Keratinocyte (primary cell): ENCODE measurements around the gene CALML5. TPM values are rescaled to one million over a fixed set of nuclear protein-coding genes. Genes with fewer than 3 reads are reported as not detected.

ENCODE experiments used
- DNase-seq: peaks from one replicate; pipeline ENCODE4 v3.0.0-alpha.2; 2011; ENCODE audit warnings: low read depth, missing footprints, low spot score
- FAIRE-seq: peaks from 2 replicates; lab custom pipeline; 2011; peaks lifted over from hg19 to GRCh38; lab: Jason Lieb, UNC
- H2AFZ ChIP-seq: 2 replicates; pipeline ENCODE4 v1.6.0; 2012; ENCODE audit warnings: low read length, control low read depth, inconsistent platforms; ENCODE audit not compliant: control insufficient read depth
- H3K27ac ChIP-seq: 2 replicates; pipeline ENCODE4 v1.5.1; 2011; ENCODE audit warnings: low read length; ENCODE audit not compliant: control insufficient read depth, insufficient read depth
- H3K27me3 ChIP-seq: 3 replicates; pipeline ENCODE4 v1.6.0; 2011; ENCODE audit warnings: low read length; ENCODE audit not compliant: control insufficient read depth, insufficient read depth; ENCODE audit errors: extremely low read depth
- H3K36me3 ChIP-seq, 2 experiments: 2 replicates in 1 of 2; 3 replicates in 1 of 2; pipeline ENCODE4 v1.5.1; 2011; ENCODE audit warnings: low read length in 2 of 2, mild to moderate bottlenecking in 1 of 2; ENCODE audit not compliant: control insufficient read depth in 2 of 2, insufficient read depth in 2 of 2; ENCODE audit errors: extremely low read depth in 1 of 2
- H3K4me1 ChIP-seq: 3 replicates; pipeline ENCODE4 v1.5.1; 2011; ENCODE audit warnings: low read length; ENCODE audit not compliant: control insufficient read depth, insufficient read depth; ENCODE audit errors: extremely low read depth
- H3K4me2 ChIP-seq: 3 replicates; pipeline ENCODE4 v1.6.0; 2011; ENCODE audit warnings: low read depth, low read length; ENCODE audit not compliant: control insufficient read depth, insufficient read depth; ENCODE audit errors: extremely low read depth
- H3K4me3 ChIP-seq, 3 experiments: fragments of 200-600 bp in 1 of 3; sonication (generic) in 1 of 3; 2 replicates in 2 of 3; 3 replicates in 1 of 3; pipeline ENCODE4 v1.5.1; 2011 to 2016; ENCODE audit warnings: low read length in 3 of 3, mild to moderate bottlenecking in 3 of 3, control low read depth in 2 of 3, inconsistent platforms in 1 of 3, low read depth in 1 of 3, mixed read lengths in 1 of 3, mixed run types in 1 of 3, moderate library complexity in 1 of 3; ENCODE audit not compliant: control insufficient read depth in 2 of 3, insufficient read depth in 2 of 3; ENCODE audit errors: extremely low read depth in 1 of 3
- H3K79me2 ChIP-seq: 2 replicates; pipeline ENCODE4 v1.6.0; 2012; ENCODE audit warnings: low read length; ENCODE audit not compliant: control insufficient read depth, insufficient read depth
- H3K9ac ChIP-seq: 3 replicates; pipeline ENCODE4 v1.6.0; 2011; ENCODE audit warnings: low read length; ENCODE audit not compliant: control insufficient read depth, insufficient read depth; ENCODE audit errors: extremely low read depth
- H3K9me1 ChIP-seq: 3 replicates; pipeline ENCODE4 v1.6.0; 2011; ENCODE audit warnings: low read length; ENCODE audit not compliant: control insufficient read depth, insufficient read depth; ENCODE audit errors: extremely low read depth
- H3K9me3 ChIP-seq: 2 replicates; pipeline ENCODE4 v1.5.1; 2012; ENCODE audit warnings: low read depth, low read length; ENCODE audit not compliant: control insufficient read depth
- H4K20me1 ChIP-seq: 3 replicates; pipeline ENCODE4 v1.6.0; 2011; ENCODE audit warnings: low read length; ENCODE audit not compliant: control insufficient read depth, insufficient read depth; ENCODE audit errors: extremely low read depth
- EZH2 ChIP-seq: IDR thresholded peaks from one replicate; pipeline ENCODE4 v1.6.1; 2012; ENCODE audit warnings: inconsistent platforms, mild to moderate bottlenecking, low read length, moderate library complexity
- dilution Hi-C: fragments of 300-500 bp; cut with MboI; formaldehyde crosslinking; loops from one replicate; pipeline ENCODE4 v1.7.0; 2020; ENCODE audit warnings: low sequenced_read_pairs; ENCODE audit not compliant: extremely low pct_ligation_motif_present
- polyA plus RNA-seq, 5 experiments: library from polyadenylated mRNA; depleted of rRNA in 3 of 5; stranded (reverse) in 3 of 5; stranded (forward) in 1 of 5; unstranded in 1 of 5; fragments of >200 nt; gene quantifications; 1 replicate in 1 of 5; 2 replicates in 3 of 5; 3 replicates in 1 of 5; pipeline versions ENCODE4 v1.2.1 to v1.2.3, GENCODE V29; 2011 to 2012; ENCODE audit warnings: missing spikeins in 2 of 5, low read depth in 1 of 5, low replicate concordance in 1 of 5
- TF ChIP-seq, protein P1 (sequence below), 3 experiments: IDR thresholded peaks in 1 of 3; conservative IDR thresholded peaks in 1 of 3; optimal IDR thresholded peaks in 1 of 3; 2 replicates in 2 of 3; 3 replicates in 1 of 3; pipeline versions ENCODE3 to v1.5.1; 2011; ENCODE audit warnings: low read length in 3 of 3, mild to moderate bottlenecking in 3 of 3, moderate library complexity in 2 of 3, control low read depth in 1 of 3, inconsistent platforms in 1 of 3; ENCODE audit not compliant: insufficient read depth in 2 of 3; ENCODE audit errors: extremely low read depth in 1 of 3

CALML5 gene
- polyA plus RNA-seq, 1 donor (not counting 4 experiments of a cell fraction or from before 2014, with no cell fraction given) = 5.7 TPM

DNA sequence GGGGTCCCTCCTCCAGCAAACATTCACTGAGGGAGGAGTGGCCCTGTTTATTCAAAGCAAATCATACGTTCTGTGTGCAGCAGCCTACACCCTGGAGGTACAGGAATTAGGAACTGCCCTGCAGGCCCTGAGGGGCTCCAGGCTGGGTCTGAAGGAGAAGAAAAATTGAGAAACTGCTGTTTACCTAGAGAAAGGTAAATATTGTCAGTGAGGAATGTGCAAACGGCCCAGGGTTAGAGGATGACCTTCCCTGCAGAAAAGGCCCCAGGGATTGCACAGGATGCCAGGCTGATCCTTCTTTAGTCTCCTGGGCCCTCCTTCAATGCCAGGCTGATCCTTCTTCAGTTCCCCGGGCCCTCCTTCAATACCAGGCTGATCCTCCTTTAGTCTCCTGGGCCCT is 5.7 kb downstream of the CALML5 start:
- dilution Hi-C loops = no loop called here
- Histone ChIP-seq H3K4me3 (no peak overlapping the region), H3K4me1 (peaks cover 7% of the 10 kb centered on the region), H3K9ac (no peak overlapping the region), H4K20me1 (no peaks in the 10 kb centered on the region), H3K36me3 (no peaks in the 10 kb centered on the region), H3K27ac (no peak overlapping the region), H3K79me2 (no peaks in the 10 kb centered on the region), H3K4me2 (no peak overlapping the region), H3K9me1 (no peaks in the 10 kb centered on the region), H3K27me3 (no peaks in the 10 kb centered on the region), H2AFZ (no peak overlapping the region), H3K9me3 (peaks cover 2% of the 10 kb centered on the region)
- FAIRE-seq (no peak), DNase-seq (no peak)
- TF ChIP-seq, protein P1, sequence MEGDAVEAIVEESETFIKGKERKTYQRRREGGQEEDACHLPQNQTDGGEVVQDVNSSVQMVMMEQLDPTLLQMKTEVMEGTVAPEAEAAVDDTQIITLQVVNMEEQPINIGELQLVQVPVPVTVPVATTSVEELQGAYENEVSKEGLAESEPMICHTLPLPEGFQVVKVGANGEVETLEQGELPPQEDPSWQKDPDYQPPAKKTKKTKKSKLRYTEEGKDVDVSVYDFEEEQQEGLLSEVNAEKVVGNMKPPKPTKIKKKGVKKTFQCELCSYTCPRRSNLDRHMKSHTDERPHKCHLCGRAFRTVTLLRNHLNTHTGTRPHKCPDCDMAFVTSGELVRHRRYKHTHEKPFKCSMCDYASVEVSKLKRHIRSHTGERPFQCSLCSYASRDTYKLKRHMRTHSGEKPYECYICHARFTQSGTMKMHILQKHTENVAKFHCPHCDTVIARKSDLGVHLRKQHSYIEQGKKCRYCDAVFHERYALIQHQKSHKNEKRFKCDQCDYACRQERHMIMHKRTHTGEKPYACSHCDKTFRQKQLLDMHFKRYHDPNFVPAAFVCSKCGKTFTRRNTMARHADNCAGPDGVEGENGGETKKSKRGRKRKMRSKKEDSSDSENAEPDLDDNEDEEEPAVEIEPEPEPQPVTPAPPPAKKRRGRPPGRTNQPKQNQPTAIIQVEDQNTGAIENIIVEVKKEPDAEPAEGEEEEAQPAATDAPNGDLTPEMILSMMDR (optimal IDR thresholded peaks at IDR 0.05 in 1 of 3, IDR thresholded peaks at IDR 0.05 in 1 of 3, conservative IDR thresholded peaks at IDR 0.05 in 1 of 3; ENCODE audit: extremely low read depth in 1 of 3, insufficient read depth in 2 of 3, low read length in 3 of 3) = no peak
- no peak for TF ChIP-seq EZH2

GRCh38 chr10:5492929-5493576 is 6.3 kb downstream of the CALML5 start:
- DNase-seq (no peak), FAIRE-seq (no peak)
- Histone ChIP-seq H3K27ac (no peak overlapping the region), H2AFZ (no peak overlapping the region), H3K9me3 (peaks cover 2% of the 10 kb centered on the region), H3K36me3 (no peaks in the 10 kb centered on the region), H4K20me1 (no peaks in the 10 kb centered on the region), H3K4me1 (peaks cover 13% of the 10 kb centered on the region), H3K9ac (no peak overlapping the region), H3K4me2 (no peak overlapping the region), H3K9me1 (no peaks in the 10 kb centered on the region), H3K79me2 (no peaks in the 10 kb centered on the region), H3K27me3 (no peaks in the 10 kb centered on the region), H3K4me3 (no peak overlapping the region)
- dilution Hi-C loops = no loop called here
- TF ChIP-seq, protein P1 (optimal IDR thresholded peaks at IDR 0.05 in 1 of 3, IDR thresholded peaks at IDR 0.05 in 1 of 3, conservative IDR thresholded peaks at IDR 0.05 in 1 of 3; ENCODE audit: extremely low read depth in 1 of 3, insufficient read depth in 2 of 3, low read length in 3 of 3) = no peak
- TF ChIP-seq EZH2 = no peak
